ENCODE data around the gene ASIC1. TPM values are rescaled to one million over a fixed set of nuclear protein-coding genes. Genes with fewer than 3 reads are reported as not detected.

The ASIC1 gene
- total and polyA plus RNA-seq, 2 of the 13 experiments (the other 11 are each of a cell fraction or from before 2014, with no cell fraction given): 0.44 to 1.5 TPM

DNA sequence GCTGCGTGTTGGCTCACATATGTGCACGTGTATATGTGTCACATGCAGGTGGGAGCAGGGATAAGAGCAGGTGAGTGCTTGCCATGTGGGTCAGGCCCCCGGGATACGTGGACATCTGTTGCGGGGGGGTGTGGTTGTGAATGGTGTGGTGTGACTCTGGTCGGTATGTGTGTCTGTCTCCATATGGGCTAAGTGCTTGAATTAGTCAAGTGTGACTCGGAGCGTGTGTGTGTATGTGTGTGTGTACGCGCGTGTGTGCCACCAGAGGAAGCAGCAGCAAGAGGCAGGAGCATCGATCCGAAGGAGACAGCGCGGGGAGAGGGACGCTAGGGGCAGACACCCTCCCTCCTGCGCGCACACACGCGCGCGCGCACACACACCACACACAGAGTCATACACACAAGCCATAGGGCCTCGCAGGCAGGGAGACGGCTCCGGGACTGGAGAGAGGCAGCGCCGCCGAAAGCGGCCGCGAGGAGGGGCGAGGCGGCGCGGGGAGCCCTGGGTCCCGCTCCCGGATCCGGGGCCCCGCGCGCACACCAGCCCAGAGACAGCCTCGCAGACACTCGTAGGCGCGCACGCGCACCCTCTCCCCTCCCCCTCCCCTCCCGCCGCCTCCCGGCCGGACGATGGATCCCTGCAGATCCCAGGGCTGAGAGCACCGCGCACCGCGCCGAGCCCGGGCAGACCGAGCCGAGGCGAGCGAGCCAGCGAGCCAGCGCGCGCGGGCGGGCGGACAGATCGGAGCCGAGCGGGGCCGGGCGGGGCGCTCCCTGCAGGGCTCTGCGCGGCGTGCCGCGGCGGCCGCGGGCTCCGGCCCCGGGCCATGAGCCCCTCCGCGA lies at the start of gene ASIC1 (continued):
- TF ChIP-seq YY1 (IDR thresholded peaks at IDR 0.05; ENCODE audit: insufficient read depth, insufficient replicate concordance, low read depth, low read length): peak; percentile 15
- TF ChIP-seq ZNF644 (CRISPR knock-in tag; IDR thresholded peaks at IDR 0.05; ENCODE audit: low read depth): no peak
- TF ChIP-seq NONO (IDR thresholded peaks at IDR 0.05): no peak
- peak; percentile 56; the same call in 1 of the 2 replicates for TF ChIP-seq NONO (CRISPR knock-in tag; conservative IDR thresholded peaks at IDR 0.05)
- TF ChIP-seq ZNF672 (CRISPR knock-in tag; IDR thresholded peaks at IDR 0.05): no peak
- TF ChIP-seq KDM2A (CRISPR knock-in tag; IDR thresholded peaks at IDR 0.05; ENCODE audit: borderline replicate concordance, low read depth): 0 out of 2 replicates have a peak, but pooled peaks have one; percentile 16
- no peak for TF ChIP-seq ZZZ3 (CRISPR knock-in tag; IDR thresholded peaks at IDR 0.05; ENCODE audit: borderline replicate concordance)
- TF ChIP-seq ZNF34 (CRISPR knock-in tag; IDR thresholded peaks at IDR 0.05; ENCODE audit: borderline replicate concordance): no peak
- no peak for TF ChIP-seq ZFAT (CRISPR knock-in tag; conservative IDR thresholded peaks at IDR 0.05)
- TF ChIP-seq SAP130 (CRISPR knock-in tag; IDR thresholded peaks at IDR 0.05; ENCODE audit: low read depth): peak; percentile 38; the same call in 1 of the 2 replicates
- TF ChIP-seq ELK4 (CRISPR knock-in tag; IDR thresholded peaks at IDR 0.05; ENCODE audit: borderline replicate concordance): no peak
- peak; percentile 52; the same call in 1 of the 2 replicates for TF ChIP-seq ZNF691 (CRISPR knock-in tag; IDR thresholded peaks at IDR 0.05; ENCODE audit: borderline replicate concordance, low read depth)
- TF ChIP-seq ARNT2 (CRISPR knock-in tag; IDR thresholded peaks at IDR 0.05; ENCODE audit: low read depth): 0 out of 2 replicates have a peak, but pooled peaks have one; percentile 24
- TF ChIP-seq ZNF281 (CRISPR knock-in tag; IDR thresholded peaks at IDR 0.05; ENCODE audit: borderline replicate concordance): peak; percentile 10; the same call in 1 of the 2 replicates
- 0 out of 2 replicates have a peak, but pooled peaks have one; percentile 22 for TF ChIP-seq BORCS8-MEF2B (CRISPR knock-in tag; IDR thresholded peaks at IDR 0.05)
- TF ChIP-seq MYC (CRISPR knock-in tag; IDR thresholded peaks at IDR 0.05; ENCODE audit: borderline replicate concordance): no peak
- no peak for TF ChIP-seq CHCHD3 (CRISPR knock-in tag; IDR thresholded peaks at IDR 0.05)
- TF ChIP-seq, protein P1, sequence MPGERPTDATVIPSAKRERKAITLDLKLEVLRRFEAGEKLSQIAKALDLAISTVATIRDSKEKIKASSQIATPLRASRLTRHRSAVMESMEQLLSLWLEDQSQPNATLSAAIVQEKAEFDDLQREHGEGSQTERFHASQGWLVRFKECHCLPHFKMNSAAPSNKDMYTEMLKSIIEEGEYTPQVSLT (CRISPR knock-in tag; IDR thresholded peaks at IDR 0.05; ENCODE audit: borderline replicate concordance, low read depth): no peak
- TF ChIP-seq ZNF260 (CRISPR knock-in tag; IDR thresholded peaks at IDR 0.05; ENCODE audit: borderline replicate concordance, low read depth): no peak
- no peak for TF ChIP-seq SNAPC2 (CRISPR knock-in tag; IDR thresholded peaks at IDR 0.05)
- no peak for TF ChIP-seq ZNF382 (CRISPR knock-in tag; IDR thresholded peaks at IDR 0.05; ENCODE audit: borderline replicate concordance)
- no peak for TF ChIP-seq ZIK1 (CRISPR knock-in tag; IDR thresholded peaks at IDR 0.05; ENCODE audit: borderline replicate concordance, low read depth)
- 0 out of 2 replicates have a peak, but pooled peaks have one; percentile 53 for TF ChIP-seq ZNF83 (CRISPR knock-in tag; IDR thresholded peaks at IDR 0.05; ENCODE audit: borderline replicate concordance)
- TF ChIP-seq CCDC6 (CRISPR knock-in tag; IDR thresholded peaks at IDR 0.05): no peak

Data from HepG2 (cell line).